Lower lobe of right lung (tissue), 2 donors: ENCODE data around the gene FURIN. TPM values are rescaled to one million over a fixed set of nuclear protein-coding genes. Genes with fewer than 3 reads are reported as not detected.

Experiments used
- ATAC-seq, 2 donors: fragments of 200-7000 bp; cut with Tn5 transposase; one replicate each; pipeline ENCODE4 v1.9.1; 2020 to 2022; ENCODE audit warnings: mild to moderate bottlenecking in 2 of 2, moderate library complexity in 2 of 2
- DNase-seq: peaks from one replicate; pipeline ENCODE4 v3.0.0-alpha.2; 2020
- H3K27ac ChIP-seq: fragments of 200-600 bp; one replicate; pipeline ENCODE4 v1.8.0; 2022
- H3K27me3 ChIP-seq: fragments of 200-600 bp; one replicate; pipeline ENCODE4 v1.8.0; 2022; ENCODE audit warnings: low read depth
- H3K36me3 ChIP-seq: fragments of 200-600 bp; one replicate; pipeline ENCODE4 v1.8.0; 2022; ENCODE audit warnings: mild to moderate bottlenecking
- H3K4me1 ChIP-seq: fragments of 200-600 bp; one replicate; pipeline ENCODE4 v1.8.0; 2022
- H3K4me3 ChIP-seq: fragments of 200-600 bp; one replicate; pipeline ENCODE4 v1.8.0; 2022; ENCODE audit warnings: mild to moderate bottlenecking
- H3K9me3 ChIP-seq: fragments of 200-600 bp; one replicate; pipeline ENCODE4 v1.8.0; 2022
- intact Hi-C: fragments of 100-400 bp; cut with DNase I; formaldehyde crosslinking; loops from one replicate; pipeline ENCODE4 v1.11.0; 2022
- total RNA-seq: library from RNA; stranded (reverse); fragmentation: NEBNext Ultra II Directional; extraction: Animal tissue kit (Norgen Biotek cat#: 25700); gene quantifications from one replicate; pipeline ENCODE4 v1.2.1, GENCODE V29; 2021
- TF ChIP-seq, protein P1 (sequence below): fragments of 200-600 bp; IDR thresholded peaks from one replicate; pipeline ENCODE4 v1.8.0; 2022; ENCODE audit warnings: antibody characterized with exemption, mild to moderate bottlenecking
- donor health status: DM: no; HTN: yes; CAD: no; lungs with severe emphysema.

The FURIN gene
- total RNA-seq, 1 donor from 2014 or later, result 86.5 TPM

DNA sequence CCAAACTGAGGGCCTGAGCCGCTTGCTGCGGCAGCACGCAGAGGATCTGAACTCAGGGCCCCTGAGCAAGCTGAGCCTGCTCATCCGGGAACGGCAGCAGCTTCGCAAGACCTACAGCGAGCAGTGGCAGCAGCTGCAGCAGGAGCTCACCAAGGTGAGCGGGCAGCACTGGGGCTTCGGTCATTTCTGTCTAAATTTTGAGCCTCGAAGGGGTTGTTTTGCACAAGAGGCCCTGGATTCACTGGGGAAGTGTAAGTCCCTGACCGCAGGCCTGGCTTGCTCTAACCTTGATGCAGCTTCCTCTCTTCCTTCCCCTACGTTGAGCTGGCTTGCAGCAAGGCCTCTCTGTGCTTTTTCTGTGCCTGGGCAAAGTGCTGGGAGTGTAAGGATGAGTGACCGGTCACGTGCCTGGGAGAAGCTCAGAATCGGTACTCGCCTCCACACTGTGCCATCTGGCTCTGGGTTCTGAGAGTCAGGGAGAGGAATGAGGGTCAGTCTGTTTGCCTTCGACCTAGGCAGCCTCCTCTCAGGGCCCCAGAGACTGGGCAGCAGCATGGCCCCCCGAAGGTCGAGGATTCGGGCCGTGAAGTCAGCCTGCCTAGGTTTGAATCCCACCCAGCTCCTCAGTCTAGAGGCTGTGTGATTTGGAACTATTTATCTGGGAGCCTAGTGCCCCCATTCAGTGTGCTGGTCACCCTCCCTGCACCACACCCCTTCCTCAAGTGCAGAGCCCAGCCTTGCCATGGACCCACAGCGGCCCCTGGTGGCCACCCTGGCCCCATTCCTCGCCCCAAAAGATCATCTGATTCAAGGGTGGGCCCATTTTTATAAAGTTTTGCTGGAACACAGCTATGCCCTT lies 17.3 kb downstream of the FURIN start:
- TF ChIP-seq, protein P1, sequence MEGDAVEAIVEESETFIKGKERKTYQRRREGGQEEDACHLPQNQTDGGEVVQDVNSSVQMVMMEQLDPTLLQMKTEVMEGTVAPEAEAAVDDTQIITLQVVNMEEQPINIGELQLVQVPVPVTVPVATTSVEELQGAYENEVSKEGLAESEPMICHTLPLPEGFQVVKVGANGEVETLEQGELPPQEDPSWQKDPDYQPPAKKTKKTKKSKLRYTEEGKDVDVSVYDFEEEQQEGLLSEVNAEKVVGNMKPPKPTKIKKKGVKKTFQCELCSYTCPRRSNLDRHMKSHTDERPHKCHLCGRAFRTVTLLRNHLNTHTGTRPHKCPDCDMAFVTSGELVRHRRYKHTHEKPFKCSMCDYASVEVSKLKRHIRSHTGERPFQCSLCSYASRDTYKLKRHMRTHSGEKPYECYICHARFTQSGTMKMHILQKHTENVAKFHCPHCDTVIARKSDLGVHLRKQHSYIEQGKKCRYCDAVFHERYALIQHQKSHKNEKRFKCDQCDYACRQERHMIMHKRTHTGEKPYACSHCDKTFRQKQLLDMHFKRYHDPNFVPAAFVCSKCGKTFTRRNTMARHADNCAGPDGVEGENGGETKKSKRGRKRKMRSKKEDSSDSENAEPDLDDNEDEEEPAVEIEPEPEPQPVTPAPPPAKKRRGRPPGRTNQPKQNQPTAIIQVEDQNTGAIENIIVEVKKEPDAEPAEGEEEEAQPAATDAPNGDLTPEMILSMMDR, result peak; percentile 98
- peaks cover 38% of the 10 kb centered on the region for H3K4me1 ChIP-seq
- H3K27me3 ChIP-seq, result no peaks in the 10 kb centered on the region
- intact Hi-C loops, result loop anchor here (5.0 kb wide), 1 partner anchor 238 kb away; no protein-coding TSS in a partner anchor
- H3K4me3 ChIP-seq, result peak overlapping the region; percentile 77
- H3K27ac ChIP-seq, result peak overlapping the region; percentile 97
- peaks cover 58% of the 10 kb centered on the region for H3K36me3 ChIP-seq
- H3K9me3 ChIP-seq, result no peaks in the 10 kb centered on the region
- ATAC-seq (peak; percentile 74 to 80), DNase-seq (peak; percentile 86)

DNA sequence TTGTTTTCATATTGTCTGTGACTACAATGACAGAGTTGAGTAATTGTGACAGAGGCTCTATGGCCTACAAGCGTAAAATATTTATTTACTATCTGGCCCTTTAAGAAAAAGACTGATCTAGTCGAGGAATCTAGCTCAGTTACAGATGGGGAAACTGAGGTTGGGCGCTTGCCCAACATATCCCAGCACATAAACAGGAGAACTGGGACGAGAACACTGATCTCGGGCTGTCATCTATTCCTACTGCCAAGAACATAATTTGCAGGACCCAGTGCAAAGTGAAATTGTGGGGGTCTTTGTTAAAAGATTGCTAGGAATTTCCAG lies 17.9 kb downstream of the FURIN start:
- intact Hi-C loops, result loop anchor here (5.0 kb wide), 1 partner anchor 239 kb away; no protein-coding TSS in a partner anchor
- ATAC-seq (no peak), DNase-seq (no peak)
- TF ChIP-seq, protein P1, result no peak
- no peaks in the 10 kb centered on the region for H3K27me3 ChIP-seq
- peak overlapping the region; percentile 77 for H3K4me3 ChIP-seq
- no peaks in the 10 kb centered on the region for H3K9me3 ChIP-seq
- peak overlapping the region; percentile 97 for H3K27ac ChIP-seq
- peaks cover 58% of the 10 kb centered on the region for H3K36me3 ChIP-seq
- peaks cover 38% of the 10 kb centered on the region for H3K4me1 ChIP-seq

DNA sequence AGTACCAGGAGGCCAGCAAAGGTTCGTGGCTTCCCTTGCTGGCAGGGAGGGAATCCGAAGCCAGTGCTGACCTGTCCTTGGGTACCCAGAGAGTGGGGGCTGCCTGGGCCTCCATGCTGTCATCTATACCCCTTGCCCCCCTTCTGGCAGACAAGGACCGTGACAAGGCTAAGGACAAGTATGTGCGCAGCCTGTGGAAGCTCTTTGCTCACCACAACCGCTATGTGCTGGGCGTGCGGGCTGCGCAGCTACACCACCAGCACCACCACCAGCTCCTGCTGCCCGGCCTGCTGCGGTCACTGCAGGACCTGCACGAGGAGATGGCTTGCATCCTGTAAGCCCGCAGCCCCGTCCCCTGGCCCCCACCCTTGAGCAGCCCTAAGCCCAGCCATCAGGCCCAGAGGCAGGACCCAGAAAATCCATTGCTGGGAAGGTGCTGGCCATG lies 18.7 kb downstream of the FURIN start:
- ATAC-seq, result no peak
- peaks cover 58% of the 10 kb centered on the region for H3K36me3 ChIP-seq
- no peak overlapping the region for H3K27ac ChIP-seq

DNA sequence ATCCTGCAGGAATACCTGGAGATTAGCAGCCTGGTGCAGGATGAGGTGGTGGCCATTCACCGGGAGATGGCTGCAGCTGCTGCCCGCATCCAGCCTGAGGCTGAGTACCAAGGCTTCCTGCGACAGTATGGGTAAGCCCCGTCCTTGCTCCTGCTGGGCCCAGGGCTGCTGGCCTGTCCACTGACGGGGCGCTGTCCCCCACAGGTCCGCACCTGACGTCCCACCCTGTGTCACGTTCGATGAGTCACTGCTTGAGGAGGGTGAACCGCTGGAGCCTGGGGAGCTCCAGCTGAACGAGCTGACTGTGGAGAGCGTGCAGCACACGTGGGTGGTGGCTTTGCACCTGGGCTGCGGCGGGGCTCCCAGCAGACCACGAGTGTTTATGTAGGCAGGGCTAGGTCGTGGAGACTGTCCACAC lies 20.9 kb downstream of the FURIN start:
- TF ChIP-seq, protein P1, result no peak
- H3K9me3 ChIP-seq, result no peaks in the 10 kb centered on the region
- DNase-seq (no peak), ATAC-seq (no peak)
- peaks cover 26% of the 10 kb centered on the region for H3K4me1 ChIP-seq
- H3K27me3 ChIP-seq, result no peaks in the 10 kb centered on the region
- peaks cover 73% of the 10 kb centered on the region for H3K36me3 ChIP-seq
- intact Hi-C loops, result loop anchor here (5.0 kb wide), 1 partner anchor 242 kb away; no protein-coding TSS in a partner anchor
- no peak overlapping the region for H3K27ac ChIP-seq
- H3K4me3 ChIP-seq, result no peak overlapping the region

More for the DNA sequence above, 18.7 kb downstream of the FURIN start:
- no peak for DNase-seq
- Histone ChIP-seq H3K9me3 (no peaks in the 10 kb centered on the region), H3K27me3 (no peaks in the 10 kb centered on the region), H3K4me1 (peaks cover 38% of the 10 kb centered on the region), H3K4me3 (no peak overlapping the region)
- intact Hi-C loops, result loop anchor here (5.0 kb wide), 1 partner anchor 240 kb away; no protein-coding TSS in a partner anchor
- TF ChIP-seq, protein P1, result no peak

DNA sequence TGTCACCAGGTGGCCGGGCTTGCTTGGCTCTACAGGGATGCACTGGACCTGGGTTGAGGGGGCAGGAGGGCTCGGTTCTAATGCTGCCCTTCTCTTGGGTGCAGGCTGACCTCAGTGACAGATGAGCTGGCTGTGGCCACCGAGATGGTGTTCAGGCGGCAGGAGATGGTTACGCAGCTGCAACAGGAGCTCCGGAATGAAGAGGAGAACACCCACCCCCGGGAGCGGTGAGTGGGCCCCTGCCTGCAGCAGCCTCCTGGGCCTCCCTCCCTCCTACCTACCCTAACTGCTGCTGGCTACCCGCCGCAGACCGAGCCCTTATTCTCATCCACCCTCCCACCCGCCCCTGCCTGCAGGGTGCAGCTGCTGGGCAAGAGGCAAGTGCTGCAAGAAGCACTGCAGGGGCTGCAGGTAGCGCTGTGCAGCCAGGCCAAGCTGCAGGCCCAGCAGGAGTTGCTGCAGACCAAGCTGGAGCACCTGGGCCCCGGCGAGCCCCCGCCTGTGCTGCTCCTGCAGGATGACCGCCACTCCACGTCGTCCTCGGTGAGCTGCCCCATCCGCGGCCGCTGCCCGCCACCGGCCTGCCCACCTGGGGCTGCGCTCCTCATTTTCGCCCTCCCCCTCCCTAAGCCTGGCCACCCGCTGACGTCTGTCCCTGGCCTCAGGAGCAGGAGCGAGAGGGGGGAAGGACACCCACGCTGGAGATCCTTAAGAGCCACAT lies 21.5 kb downstream of the FURIN start:
- DNase-seq (no peak), ATAC-seq (no peak)
- Histone ChIP-seq H3K27me3 (no peaks in the 10 kb centered on the region), H3K4me3 (no peak overlapping the region), H3K27ac (no peak overlapping the region), H3K9me3 (no peaks in the 10 kb centered on the region), H3K36me3 (peaks cover 79% of the 10 kb centered on the region), H3K4me1 (peaks cover 21% of the 10 kb centered on the region)
- intact Hi-C loops, result loop anchor here (5.0 kb wide), 1 partner anchor 243 kb away; no protein-coding TSS in a partner anchor
- TF ChIP-seq, protein P1, result no peak
